NCI-H1436 (cell line): ENCODE data around the gene GRK2.
A peak's percentile ranks its signal among the peaks of the same experiment; 100 is the strongest.
"Not testable (repeated sequence)": the region's sequence is repeated elsewhere in the genome, so short reads cannot be mapped to it uniquely, and the experiment has no call there.

Experiments used
- DNase-seq: peaks from one replicate; lab custom pipeline; 2025; lab: John Stamatoyannopoulos, UW

The GRK2 gene

DNA sequence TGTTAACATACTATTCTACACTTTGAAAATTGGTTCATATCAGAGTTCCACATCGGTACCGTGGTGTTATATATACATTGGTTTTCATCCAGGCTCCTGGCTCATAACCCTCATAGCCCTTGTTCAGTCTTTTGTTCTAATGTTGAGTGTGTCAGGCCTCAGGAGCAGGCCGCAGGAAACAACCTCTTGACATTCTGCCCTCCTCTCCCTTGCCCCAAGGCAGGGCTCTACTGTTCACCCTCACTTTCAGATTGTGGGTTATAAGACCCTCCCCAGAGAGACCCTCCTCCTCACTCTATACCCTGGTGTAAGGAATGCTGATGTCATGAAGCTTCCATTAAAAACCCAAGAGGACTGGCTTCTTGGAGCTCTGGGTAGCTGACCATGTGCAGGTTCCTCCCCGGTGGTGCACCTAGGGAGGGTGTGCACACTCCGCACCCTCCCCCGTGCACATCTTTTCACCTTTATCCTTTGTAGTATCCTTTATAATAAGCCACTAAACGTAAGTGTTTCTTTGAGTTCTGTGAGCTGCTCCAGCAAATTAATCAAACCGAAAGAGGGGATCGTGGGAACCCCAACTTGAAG lies 49.1 kb downstream of the GRK2 start:
- no peak for DNase-seq

DNA sequence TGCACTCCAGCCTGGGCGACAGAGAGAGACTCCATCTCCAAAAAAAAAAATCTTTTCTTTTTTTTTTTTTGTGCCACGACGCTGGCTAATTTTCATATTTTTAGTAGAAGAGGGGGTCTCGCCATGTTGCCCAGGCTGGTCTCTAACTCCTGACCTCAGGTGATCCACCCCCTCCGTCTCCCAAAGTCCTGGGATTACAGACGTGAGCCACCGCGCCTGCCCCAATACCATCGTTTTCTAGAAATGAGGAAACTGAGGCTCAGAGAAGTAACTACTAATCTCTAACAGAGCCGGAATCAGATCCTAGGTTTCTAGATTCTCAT lies 50.6 kb downstream of the GRK2 start:
- no peak for DNase-seq

DNA sequence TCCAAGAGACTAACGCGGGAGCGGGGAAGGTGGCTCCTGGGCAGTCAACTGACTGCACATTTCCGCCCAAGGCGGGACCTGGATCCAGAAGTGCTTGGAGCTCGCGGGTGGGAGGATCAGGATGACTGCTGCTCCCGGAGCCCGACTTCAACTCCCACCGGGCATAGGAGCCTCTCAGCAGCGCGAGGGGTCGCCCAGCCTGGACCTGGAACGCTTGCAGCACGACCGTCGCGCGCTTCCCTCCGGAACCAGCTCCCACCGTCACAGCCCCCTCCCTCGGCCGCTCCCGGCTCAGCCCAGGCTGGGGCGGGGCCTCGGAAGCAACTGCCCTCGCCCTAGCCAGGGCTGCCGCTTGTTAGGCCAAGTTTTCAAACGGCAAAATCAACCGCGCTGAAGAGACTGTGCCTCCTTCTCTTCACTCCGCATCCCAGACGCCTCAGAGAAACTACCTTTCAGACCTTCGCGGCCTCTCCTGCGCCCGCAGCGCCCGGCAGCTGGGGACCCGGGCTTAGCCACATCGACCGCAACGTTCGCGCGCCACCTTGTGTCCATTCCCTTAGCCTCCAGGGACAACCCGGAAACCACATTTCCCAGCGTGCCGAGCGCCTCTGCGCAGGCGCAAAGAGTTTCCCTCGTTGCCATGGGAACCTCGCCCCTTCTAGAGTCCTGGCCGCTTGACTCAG lies 51.1 kb downstream of the GRK2 start:
- peak; percentile 96 for DNase-seq

DNA sequence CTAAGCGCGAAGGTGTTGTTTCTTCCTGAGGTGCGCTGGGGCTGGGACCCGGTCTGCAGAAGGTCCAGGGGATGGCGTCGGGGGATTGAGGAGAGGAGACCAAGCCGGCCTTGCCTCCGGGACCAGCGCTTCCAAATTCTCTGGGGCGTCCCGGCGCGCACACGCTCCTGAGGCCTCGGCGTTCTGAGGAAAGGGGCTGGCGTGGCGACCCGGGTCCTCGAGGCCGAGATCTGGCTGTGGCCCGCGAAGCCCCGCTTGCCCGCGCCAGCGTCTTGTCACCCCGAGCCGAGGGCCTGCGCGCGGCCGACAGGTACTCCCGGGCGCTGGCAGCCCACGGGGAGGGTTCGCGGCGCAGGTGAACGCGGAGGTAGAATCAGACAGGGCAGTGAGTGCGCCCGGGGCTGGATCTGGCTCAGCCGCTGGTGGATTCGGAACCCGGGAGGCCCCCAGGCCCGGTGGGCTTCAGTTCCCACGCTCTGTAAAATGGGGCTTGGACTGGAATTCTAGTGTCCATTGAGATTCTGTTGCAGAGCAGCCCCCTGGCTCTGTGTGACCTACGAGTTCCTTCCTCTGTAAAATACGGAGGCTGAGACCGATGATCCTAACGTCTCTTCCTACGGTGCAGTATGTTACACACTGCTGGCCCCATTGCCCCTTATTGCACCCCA lies 51.7 kb downstream of the GRK2 start:
- no peak for DNase-seq

DNA sequence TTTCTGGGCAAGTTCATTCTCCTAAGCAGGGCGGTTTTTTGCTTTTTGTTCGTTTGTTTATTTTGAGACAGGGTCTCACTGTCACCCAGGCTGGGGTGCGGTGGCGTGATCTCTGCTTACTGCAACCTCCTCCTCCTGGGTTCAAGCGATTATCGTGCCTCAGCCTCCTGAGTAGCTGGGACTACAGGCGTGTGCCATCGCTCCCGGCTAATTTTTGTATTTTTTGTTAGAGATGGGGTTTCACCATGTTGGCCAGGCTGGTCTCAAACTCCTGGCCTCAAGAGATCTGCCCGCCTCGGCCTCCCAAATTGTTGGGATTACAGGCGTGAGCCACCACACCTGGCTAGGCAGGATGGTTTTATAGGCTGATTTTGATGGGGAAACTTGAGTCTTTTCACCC lies 52.6 kb downstream of the GRK2 start:
- not testable (repeated sequence) for DNase-seq

DNA sequence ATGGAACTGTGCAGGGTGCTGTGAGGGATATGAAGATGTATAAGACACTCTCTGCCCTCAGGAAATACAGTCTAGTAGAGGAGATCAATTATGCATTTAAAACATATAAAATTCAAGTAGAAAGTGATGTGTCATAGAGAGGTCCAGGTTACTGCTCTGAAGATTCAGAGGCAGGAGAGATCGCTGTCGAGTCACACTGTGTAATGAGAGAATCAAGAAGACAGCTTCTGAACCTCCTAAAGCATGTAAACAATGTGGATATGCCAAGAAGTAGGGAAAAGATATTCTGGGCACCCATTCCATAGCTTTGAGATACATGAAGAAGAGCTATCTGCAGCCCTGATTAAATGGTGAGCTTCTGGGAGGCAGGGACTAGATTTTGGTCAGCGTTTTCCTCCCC lies 53.7 kb downstream of the GRK2 start:
- no peak for DNase-seq

DNA sequence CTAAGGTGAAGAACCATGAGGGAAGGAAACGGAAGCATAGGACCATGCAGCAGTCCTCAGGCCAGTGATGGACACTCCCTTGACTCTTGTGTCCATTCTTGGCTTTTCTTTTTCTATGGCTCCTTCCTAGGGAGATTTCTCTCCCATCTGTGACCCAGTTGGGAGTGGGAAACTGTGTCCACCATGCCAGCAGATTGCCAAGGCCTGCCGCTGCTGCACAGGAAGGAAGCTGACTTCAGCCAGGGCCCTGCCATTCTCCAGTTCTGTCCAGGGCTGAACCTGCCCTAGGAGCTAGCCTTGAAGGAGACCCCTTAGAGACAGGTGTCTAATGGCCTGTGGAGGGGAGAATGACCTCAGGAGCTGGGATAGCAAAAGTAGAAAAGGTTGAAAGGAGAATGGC lies 54.4 kb downstream of the GRK2 start:
- DNase-seq, result no peak

DNA sequence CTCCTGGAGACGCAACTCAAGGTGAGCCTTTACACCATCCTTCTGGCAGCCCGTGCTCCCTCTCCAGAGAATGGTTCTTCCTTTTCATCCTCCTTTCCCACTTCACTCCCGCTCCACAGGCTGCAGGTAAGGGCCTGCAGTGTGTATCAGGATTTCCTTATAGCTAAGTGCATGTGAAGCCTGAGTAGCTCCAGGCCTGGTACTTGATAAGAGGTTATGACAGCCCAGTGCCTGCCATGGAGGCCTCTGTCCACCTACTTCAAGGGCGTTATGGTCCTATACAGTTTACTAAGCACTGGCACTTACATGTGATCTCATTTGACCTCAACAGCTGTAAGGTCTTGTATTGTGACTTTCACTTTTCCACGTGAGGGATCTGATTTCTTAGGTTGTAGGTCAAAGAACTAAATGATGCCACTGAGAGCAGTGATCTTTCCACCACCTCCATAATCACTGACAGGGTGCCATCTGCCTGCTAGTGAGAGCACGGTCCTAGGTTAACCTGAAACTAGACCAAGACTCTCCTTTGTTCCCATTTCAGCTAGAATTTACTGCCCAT lies 55.1 kb downstream of the GRK2 start:
- DNase-seq, result no peak

DNA sequence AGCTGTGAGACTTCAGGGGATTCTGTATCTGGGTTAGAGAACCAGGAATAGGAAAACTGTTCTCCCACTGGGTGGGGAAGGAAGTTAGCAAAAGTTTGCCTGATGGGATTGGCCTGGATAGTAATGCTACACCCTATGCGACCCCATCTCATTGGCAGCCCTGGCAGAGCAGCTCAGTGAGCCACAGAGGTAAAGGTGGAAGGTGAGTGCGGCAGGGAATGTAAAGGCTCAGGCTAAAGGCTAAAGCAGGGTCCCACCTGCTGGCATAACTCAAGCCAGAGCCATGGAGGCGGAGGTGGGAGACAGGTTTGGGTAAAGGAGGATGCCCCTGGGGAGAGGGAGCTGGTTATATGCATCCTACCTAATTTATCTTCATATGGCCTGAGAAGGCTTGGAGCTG lies 55.8 kb downstream of the GRK2 start:
- DNase-seq, result no peak

DNA sequence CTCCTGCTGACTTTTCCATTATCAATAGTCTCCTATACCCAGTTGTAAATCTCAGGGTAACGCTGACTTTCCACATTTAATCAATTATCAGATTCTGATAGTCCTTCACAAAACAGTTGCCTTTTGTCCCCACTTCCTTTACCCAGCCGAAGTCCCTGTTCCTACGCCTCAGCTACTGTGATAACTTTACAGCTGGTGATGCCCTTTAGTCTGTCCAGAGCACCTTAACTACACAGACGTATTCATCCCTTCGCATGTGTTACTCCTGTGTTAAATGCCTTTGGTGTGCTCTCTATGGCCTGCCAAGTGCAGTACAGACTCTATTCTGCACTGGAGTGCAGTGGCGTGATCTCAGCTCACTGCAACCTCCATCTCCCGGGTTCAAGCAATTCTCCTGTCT lies 57.3 kb downstream of the GRK2 start:
- no peak for DNase-seq

DNA sequence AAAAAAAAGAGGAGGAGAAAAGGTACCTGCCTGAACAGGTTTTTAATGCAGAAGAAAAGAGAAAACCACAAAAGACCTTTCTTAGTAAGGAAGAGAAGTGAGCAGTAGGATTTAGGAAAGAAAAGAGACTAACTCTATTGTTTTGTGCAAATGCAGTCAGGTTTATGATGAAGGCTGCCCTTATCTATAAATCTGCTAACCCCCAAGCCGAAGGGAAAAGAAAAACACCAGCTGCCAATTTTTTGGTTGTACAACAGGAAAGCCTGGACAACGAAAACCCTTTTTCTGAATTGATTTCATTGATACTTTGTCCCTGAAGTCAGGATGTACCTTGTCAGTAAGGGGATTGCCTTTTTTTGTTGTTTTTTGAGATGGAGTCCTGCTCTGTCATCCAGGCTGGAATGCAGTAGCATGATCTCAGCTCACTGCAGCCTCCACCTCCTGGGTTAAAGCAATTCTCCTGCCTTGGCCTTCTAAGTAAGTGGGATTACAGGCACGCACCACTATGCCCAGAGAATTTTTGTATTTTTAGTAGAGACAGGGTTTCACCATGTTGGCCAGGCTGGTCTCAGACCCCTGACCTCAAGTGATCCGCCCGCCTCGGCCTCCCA lies 65.9 kb downstream of the GRK2 start:
- DNase-seq, result no peak
